GM19397 (cell line): ENCODE results near the gene UNKL.
A peak's percentile ranks its signal among the peaks of the same experiment; 100 is the strongest.

ENCODE experiments used
- ATAC-seq: cut with Tn5 transposase; IDR thresholded peaks from one replicate; pipeline ENCODE4 v1.9.1; 2021; ENCODE audit warnings: mild to moderate bottlenecking, moderate library complexity; ENCODE audit not compliant: unreplicated experiment

The UNKL gene

DNA sequence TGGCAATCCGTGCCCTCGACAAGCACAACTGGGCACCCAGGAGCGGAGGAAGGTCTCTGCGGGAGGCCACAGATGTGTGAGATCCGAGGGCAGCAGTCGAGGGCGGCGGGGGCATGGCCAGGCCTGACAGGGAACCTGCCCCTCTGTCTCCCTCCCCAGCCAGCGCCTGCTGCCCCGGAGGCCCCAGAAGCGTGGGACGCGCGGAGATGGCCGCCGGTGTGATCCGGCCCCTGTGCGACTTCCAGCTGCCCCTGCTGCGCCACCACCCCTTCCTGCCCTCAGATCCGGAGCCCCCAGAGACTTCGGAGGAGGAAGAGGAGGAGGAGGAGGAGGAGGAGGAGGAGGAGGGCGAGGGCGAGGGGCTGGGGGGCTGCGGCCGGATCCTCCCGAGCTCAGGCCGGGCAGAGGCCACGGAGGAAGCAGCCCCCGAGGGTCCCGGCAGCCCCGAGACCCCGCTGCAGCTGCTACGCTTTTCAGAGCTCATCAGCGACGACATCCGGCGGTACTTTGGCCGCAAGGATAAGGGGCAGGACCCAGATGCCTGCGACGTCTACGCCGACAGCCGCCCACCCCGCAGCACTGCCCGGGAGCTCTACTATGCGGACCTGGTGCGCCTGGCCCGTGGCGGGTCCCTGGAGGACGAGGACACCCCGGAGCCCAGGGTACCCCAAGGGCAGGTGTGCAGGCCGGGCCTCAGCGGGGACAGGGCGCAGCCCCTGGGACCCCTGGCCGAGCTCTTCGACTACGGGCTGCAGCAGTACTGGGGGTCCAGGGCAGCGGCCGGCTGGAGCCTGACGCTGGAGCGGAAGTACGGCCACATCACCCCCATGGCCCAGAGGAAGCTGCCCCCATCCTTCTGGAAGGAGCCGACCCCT lies 18.1 kb upstream of the UNKL start:
- ATAC-seq = no peak

DNA sequence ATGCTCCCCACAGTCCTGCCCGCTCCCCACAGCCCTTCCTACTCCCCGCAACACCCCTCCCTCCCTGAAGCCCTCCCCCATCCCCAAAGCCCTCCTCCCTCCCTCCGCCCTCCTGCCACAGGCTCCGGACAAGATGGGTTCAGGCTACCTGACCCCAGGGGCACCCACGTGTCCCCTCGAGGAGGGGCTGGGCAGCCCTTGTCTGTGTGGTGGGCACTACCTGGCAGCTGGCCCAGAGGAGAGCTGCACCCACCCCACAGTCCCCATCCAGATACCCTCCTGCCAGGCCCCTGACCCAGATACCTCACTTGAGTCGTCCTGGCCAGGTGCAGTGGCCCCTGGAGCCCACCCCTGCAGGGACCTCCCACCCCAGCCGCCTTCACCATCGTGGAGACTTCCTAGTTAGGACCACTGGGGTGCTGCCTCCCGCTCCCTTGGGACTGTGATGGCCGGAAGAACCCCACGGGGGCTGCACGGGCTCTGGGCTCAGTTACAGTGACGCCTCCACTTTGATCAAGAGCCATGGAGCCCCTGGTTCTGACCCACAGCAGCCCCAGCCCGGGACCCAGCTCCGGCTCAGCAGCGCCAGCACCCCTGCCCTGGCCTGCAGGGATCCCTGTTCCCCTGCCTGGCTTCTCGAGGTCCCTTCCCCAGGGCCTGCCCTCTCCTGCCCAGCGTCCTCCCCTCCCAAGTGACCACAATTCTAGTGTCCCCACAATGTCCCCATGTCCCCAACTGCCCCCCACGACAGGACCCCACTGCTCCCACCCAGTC lies 17.2 kb upstream of the UNKL start:
- ATAC-seq = no peak

DNA sequence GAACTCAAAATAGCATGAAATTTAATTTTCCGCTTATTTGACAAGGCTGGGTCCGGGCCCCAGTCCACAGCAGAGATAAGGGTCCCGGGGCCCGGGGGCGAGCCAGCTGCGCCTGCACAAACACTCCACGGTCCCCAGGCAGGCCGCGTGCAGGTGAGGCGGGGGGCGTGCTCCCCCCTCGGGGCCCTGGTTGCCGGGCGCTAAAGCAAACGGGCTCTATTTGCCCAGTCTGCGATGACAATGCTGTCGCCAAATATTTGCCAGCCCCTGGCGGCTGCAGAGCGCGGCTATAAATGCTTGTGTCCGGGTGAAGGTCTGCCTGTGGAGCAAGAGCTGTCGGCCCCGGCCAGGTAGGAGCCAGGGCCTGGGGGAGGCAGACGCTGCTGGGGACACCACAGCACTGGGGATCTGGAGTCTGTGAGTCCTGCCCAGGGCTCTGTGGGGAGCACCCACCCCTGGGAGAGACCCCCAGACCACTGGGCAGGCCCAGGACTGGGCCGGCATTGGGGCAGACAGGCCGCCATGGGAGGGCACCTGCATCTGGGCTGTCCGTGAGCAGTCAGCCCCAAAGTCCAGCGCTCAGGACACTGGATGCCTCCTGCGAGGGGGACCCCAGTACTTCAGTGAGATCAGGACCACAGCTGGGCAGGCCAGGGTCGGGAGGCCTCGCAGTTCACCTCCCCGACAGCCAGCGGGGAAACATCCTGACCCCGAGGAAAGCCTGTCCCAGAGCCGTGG lies 16.4 kb upstream of the UNKL start, which contains the start of gene PERCC1:
Gene PERCC1 (plus strand): TSS at position 320 of the 738 bp plus-strand sequence. CDS start 1,516 bp downstream, outside the sequence.
- no peak for ATAC-seq

DNA sequence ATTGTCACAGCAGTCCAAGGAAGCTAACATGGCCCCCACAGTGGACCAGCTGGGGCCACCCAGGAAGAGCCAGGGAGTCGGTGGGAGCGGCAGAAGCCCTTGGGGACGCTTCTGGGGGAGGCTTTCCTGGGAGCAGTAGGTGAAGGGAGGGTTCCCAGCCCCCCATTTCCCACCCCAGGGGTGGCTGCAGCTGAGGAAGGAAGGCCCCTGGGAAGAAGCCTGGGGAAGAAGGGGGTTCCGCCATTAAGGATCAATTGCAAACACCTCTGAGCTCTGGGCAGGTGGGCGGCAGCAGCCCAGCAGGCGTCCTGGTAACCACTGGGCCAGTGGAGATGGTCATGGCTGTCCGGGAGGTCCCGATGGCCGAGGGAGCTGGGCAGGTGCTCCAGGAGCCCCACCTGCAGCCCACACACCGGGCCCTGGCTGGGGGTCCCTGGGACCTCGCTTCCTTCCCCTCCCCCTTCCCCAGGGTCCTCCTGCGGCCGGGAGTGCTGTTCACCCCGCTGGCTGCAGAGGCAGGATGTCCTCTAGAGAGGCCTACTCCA lies 15.8 kb upstream of the UNKL start:
- no peak for ATAC-seq

DNA sequence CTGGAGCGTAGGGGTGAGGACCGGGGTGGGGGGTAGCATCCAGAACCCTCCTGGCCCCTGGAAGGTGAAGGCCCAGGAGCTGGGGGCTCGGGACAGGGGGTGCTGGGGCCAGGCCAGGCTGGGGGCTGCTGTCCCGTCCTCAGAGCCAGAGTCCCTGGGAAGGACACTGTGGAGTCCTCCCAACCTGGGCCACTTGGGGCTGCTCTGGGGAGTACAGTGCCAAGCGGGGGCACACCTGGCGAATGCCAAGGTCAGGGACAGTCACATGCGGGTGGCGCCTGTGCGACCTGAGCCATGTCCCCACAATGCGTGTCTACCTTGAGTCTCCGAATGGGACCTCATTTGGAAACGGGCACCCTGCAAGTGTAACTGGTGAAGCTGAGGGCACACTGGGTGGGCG lies 15.1 kb upstream of the UNKL start:
- no peak for ATAC-seq

DNA sequence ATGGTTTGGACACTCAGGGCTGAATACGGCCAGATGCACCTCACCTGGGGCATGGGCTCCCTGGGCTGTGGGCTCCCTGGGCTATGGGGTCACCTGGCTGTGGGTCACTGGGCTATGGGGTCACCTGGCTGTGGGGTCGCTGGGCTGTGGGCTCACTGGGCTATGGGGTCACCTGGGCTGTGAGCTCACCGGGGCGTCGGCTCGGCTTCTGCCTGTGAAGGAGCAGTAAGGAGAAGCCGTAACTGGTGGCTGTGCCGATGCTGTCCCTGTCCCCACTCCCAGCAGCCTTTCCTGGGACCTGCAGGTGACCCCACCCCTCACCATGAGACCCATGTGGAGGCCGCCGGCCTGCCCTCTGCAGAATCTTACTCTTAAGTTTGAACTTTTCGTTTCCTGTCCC lies 14.5 kb upstream of the UNKL start:
- no peak for ATAC-seq

DNA sequence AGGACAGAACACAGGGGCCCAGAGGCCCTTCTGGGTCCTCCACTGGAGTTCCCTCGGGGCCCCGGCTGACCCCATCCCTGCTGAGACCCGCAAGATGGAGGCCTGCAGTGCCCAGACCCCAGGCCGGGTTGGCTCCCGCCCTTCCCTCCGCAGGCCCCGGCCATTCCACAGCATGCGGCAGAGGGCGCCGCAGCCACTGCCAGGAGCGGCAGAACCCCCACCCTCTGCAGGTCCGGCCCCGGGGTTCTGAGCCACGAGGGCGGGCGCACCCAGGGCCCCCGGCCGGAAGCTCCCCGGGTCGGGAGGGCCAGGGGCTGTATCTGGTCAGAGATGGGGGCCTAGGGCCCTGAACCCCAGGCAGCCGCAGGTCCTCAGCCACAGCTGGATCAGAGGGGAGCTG lies 14.0 kb upstream of the UNKL start:
- ATAC-seq = no peak

DNA sequence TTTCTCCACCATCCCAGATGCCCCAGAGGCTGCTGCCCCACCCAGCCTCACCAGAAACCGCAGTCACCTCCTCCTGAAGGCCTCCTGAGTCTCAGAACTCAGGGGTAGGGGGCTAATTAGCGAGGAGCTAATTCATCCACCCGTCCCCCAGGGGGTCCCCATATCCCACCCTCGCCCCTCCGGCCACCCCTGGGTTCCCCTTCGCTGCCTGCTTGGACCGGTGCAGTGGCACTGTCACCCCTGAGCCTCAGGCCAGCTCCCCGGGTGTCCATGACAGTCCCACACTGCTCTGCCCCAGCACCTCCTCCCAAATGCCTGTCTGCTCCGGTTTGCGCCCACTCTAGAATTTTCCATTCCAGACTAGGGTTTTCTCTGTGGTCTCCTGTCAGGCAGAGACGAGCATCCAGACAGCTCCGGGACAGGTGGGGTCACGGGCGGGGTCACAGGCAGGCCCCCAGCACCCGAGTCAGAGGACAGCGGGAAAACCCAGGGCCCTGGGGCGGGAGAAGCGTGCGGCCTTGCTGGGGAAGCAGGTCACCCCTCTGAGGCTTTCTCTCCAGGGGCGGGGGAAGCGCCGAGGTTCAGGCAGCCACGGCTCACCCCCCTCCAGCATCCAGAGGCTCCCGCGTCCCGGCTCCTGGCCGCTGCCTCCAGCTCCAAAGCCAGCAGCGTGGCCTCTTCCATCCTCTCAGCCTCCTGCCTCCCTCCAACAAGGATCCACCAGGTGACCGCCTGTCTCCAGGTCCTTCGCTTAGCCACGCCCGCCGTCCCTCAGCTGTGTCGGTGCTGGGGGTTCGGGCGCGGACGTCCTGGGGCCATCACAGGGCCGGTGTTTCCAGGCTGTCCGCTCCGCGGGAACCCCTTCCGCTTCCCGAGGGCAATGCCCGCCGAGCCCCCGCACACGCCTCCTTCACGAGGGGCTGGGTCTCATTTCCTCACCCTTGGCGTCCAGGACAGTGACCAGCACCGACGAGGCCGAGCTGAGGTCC lies 13.3 kb upstream of the UNKL start:
- ATAC-seq = no peak

DNA sequence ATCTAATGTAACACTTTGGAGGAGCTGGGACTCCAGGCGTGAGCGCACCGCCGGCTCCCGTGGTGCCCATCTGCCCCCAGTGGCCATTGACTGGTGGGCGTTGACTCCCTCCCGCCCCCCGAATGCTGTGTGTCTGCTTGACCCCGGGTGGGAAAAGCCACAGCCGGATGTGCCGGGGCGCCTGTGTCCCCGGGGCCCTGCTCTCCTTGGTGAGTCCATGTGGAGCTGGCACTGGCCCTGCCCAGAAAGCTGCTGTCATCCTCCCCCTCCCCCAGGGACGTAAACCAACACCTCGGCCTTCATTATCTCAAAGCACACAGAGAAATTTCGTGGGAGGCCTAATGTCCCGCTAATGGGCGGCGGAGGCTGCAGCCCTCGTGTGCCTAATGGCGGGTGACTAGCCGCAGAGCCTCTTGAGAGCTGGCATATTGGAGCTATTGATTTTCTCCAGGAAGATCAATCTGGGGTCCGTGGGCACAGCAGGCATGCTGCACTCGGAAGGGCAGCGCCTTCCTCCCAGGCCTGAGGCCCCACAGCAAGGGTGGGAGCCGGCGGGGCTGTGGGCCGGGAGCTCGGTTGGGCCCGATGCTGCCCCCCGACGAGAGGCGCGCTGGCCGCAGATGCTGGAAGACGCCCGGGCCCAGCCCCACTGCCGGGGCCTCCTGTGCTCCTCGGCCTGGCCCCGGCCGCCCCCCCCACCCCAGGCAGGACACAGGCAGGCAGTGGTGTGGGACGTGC lies 12.4 kb upstream of the UNKL start:
- no peak for ATAC-seq

DNA sequence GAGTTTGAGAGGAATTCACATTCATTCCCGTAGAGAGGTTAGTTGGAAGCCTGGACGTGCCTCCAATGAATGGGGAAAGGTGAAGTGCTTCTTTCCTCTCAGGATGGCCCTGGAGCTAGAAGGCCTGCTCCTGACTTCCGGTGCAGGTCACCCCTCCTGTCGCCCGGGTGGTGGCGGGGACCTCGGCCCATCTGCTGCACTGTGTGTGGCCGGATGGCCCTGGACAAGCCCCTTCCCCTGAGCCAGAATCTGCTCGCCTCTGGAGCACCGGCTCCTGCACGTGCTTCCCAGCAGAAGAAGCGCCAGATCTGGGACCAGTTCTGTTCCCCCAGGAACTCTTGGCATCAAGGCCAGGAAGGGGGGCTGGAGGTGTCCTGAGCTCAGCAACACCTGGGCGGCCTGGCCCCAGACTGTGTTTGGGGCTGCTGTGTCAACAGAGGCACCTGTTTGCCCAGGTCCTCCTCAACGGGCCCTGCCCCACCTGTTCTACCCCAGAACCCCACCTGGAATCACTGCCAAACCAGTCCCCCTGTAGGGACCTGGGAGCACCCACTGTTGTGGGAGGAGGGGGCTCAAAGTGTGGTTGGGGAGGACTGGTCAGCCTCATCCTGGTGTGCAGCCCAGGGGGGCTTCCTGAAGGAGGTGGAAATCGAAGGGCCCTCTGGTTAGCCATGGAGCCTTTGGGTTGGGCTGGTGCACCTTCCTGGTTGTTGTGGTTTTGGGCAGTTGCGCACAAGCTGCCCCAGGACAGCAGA lies 11.3 kb upstream of the UNKL start:
- no peak for ATAC-seq

DNA sequence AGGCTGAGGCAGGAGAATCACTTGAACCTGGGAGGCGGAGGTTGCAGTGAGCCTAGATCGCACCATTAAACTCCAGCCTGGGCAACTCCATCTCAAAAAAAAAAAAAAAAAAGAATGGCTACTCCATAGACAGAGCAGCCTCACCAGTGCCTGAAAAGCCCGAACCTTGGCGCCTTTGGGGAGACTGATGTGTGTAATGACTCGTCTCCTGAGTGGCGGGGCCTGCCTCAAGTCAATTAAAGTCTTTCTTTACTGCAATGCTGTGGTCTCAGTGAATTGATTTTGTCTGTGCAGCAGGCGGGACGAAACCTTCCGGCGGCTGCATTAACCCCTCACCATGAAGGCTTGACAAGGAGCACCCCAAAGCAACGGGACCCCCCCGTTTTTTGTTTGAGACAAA lies 9.5 kb upstream of the UNKL start:
- no peak for ATAC-seq

DNA sequence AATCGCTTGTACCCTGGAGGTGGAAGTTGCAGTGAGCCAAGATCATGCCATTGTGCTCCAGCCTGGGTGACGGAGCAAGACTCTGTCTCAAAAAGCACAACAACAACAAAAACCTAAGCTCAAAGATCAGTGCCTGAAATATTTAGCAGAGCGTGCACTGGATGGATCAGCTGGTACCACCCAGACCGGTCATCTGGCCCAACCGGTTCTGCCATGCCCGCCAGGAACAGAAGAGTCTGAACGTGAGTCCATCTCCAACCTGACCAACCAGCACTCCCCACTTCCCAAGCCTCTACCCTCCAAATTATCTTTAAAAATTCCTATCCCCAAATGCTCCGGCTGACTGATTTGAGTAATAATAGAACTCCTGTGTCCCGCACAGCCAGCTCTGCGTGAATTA lies 7.6 kb upstream of the UNKL start:
- no peak for ATAC-seq

DNA sequence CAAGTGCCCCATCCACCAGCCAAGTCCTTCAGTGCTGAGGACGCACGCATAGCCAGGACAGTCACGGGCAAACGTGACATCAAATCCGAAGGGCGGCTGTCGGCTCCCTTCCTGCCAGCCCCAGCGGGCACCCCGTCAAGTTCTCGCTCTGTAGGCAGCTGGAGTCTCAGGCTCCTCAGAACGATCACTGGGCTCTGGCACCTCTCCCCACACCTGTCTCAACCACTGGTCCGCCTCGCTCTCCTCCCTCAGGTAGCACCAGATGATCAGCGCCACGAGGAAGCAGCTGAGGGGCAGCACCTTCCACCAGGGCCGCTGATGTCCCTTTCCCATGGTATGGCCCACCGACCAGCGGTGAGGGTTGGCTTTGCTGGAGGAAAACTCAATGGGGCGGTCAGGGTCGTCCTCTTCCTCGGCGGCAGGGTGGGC lies 5.6 kb upstream of the UNKL start:
- ATAC-seq = peak; percentile 12

DNA sequence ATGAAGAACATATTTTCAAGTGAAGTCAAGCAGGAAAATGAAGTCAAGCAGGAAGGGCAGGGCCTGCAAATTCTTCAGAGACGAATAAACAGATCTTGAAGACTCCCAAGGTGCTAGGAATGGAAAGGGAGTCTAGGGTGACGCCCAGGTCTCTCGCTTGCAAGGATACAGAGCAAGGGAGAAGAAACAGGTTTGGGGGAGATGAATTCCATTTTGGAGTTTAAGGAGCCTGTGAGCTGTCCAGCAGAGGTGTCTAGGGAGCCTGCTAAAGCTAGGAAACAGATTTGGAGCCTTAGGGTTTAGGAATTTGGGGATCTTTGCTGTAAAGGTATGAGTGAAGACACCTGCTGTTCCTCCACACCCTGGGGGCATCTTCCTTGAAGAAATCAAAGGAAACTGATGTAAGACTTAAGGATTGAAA lies 2.0 kb upstream of the UNKL start:
- ATAC-seq = no peak

DNA sequence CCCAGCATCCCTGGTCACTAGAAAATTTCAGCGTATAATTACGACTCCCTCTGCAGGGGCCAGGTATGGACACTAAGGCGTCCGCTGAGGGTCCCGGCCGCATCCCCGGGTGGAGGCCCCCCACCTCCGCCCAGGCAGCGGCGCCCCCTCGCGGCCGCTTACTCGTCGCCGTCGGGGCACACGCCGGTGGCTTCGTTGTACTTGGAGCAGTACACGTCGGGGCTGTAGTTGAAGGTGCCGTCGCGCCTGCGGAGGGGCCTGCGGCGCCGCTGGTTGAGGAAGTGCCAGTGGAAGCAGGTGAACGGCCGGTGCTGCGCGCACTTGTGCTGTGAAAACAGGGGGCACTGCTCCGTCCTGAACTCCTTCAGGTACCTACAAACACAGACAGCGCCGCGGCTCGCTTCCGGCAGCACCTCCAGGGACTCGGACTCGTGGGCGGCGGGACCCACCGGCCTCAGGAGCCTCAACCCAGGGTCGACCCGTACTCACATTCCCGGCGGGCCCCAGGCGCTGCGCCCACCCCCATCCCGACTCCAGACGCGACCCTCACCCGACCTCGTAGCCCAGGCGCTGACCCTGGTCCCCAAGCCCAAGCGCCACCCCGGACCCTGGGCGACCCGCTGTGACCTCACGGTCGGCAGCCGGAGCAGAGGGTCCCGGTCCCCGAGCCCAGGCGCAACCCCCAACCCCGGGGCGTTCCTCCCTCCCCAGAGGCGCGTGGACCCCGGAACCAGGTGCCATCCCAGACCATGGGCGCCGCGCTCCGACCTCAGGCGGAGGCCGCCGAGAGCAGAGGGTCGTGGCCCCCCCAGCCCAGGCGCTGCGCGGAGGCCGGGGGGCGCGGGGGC lies 596 bp downstream of the UNKL start:
- peak; percentile 33 for ATAC-seq

DNA sequence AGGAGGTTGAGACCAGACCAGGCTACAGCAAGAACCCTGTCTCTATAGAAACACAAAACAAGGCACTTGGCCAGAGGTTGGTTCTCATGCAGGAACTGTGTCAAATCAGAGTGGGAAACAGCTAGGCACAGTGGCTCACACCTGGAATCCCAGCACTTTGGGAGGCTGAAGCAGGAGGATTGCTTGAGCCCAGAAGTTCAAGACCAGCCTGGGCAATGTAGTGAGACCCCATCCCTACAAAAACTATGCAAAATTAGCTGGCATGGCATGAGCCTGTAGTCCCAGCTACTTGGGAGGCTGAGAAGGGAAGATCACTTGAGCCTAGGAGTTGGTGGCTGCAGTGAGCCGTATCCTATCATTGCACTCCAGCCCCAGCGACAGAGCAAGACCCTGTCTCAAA lies 1.7 kb downstream of the UNKL start:
- no peak for ATAC-seq

DNA sequence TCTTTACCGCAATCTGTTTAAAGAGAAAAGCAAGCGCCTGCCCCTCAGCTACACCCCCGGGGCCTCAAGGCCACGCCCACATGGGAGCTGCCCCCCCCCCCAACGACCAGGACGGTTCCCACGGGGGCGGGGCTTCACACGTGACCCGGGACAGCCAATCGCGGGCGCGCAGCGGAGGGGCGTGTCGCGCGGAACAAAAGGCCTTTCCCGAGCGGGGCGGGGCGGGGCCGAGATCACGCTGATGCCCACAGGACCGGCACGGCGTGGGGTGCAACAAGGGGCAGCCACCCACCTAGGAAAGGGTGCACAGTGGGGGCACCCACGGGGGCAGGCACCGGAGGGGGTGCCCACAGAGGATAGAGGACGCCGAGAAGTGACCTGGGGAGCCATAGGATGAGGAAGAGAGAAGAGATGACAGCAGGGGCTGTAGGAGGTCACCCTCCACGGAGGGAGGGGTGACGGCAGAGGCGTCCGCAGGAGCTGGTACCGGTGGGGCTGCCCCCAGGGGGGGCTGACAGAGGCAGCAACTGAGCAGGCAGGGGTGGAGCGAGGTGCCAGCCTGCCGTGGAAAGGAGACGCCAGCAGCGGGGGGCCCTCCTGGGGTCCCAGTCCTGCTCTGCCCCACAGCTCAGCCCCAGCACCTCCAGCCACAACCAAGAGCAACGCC lies 6.2 kb downstream of the UNKL start:
- peak; percentile 84 for ATAC-seq
